H1 (cell line): ENCODE data around the gene SGK1.

ENCODE experiments used
- CBX8 ChIP-seq: fragments of 300-800, 300-1000 bp; sonication (generic); IDR thresholded peaks from 2 replicates; pipeline ENCODE4 v1.7.1; 2016; ENCODE audit warnings: low read depth, low read length, borderline replicate concordance
- CREB1 ChIP-seq: IDR thresholded peaks from 2 replicates; pipeline ENCODE4 v1.6.1; 2012; ENCODE audit warnings: inconsistent platforms
- CTCF ChIP-seq, 3 experiments: IDR thresholded peaks; 1 replicate in 2 of 3; 2 replicates in 1 of 3; pipeline versions ENCODE4 v1.5.1 to v1.6.1; 2011; ENCODE audit warnings: low read length in 3 of 3, mild to moderate bottlenecking in 3 of 3, inconsistent platforms in 2 of 3, low read depth in 1 of 3, moderate library complexity in 1 of 3; ENCODE audit not compliant: insufficient read depth in 1 of 3; ENCODE audit errors: control extremely low read depth in 1 of 3
- FOSL1 ChIP-seq: IDR thresholded peaks from 2 replicates; pipeline ENCODE4 v1.6.1; 2011; ENCODE audit warnings: mild to moderate bottlenecking, low read depth, low read length, moderate library complexity; ENCODE audit not compliant: insufficient read depth
- GTF2F1 ChIP-seq: IDR thresholded peaks from 2 replicates; pipeline ENCODE4 v1.6.1; 2012; ENCODE audit warnings: low read depth, low read length, improper control_type of control experiment, borderline replicate concordance
- RXRA ChIP-seq: IDR thresholded peaks from 2 replicates; pipeline ENCODE4 v1.6.1; 2011; ENCODE audit warnings: low read depth, mild to moderate bottlenecking, low read length, moderate library complexity; ENCODE audit not compliant: insufficient read depth
- SP1 ChIP-seq: IDR thresholded peaks from 2 replicates; pipeline ENCODE4 v1.6.1; 2011; ENCODE audit warnings: low read depth, low read length
- TEAD4 ChIP-seq: IDR thresholded peaks from 2 replicates; pipeline ENCODE4 v1.6.1; 2012; ENCODE audit warnings: low read depth, low read length, inconsistent platforms, mixed read lengths

- no peak for TF ChIP-seq CTCF (IDR thresholded peaks at IDR 0.05; ENCODE audit: control extremely low read depth in 1 of 3, insufficient read depth in 1 of 3, low read depth in 1 of 3, low read length in 3 of 3)
- no peak for TF ChIP-seq TEAD4
- no peak for TF ChIP-seq CBX8
- TF ChIP-seq SP1 = no peak
- TF ChIP-seq CREB1 = no peak
- no peak for TF ChIP-seq GTF2F1
- no peak for TF ChIP-seq RXRA
- TF ChIP-seq FOSL1 = no peak
Observed at GRCh38 chr6:134324141-134324540, 6.2 kb upstream of the SGK1 start.
